ENCODE data around the gene MARCHF2. TPM values are rescaled to one million over a fixed set of nuclear protein-coding genes. Genes with fewer than 3 reads are reported as not detected.

MARCHF2 gene
- total and polyA plus RNA-seq, 2 donors (not counting 1 experiment from before 2014, with no cell fraction given), result 22.9 to 52.6 TPM

DNA sequence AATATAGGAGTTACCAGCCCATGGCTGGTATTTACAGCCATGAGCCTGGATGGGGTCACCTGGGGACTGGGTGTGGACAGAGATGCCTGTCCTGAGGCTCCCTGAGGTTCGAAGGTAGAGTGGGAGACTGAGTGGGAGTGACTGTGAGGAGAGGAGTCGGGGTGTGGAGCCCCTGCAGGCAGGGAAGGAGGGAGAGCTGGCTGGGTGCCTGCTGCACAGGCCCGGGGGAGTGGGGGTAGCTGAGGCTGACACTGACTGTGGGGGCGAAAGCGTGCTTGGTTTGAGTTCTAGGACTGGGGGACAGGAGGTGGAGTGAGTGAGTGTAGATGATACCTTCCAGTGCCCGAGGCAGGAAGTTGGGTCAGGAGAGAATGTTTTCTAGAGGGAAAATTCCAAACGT lies 15.8 kb upstream of the MARCHF2 start:
- no peak for DNase-seq
- Histone ChIP-seq H3K4me1 (ENCODE audit: control insufficient read depth in 2 of 2, insufficient read depth in 2 of 2, low read length in 2 of 2) (no peaks in the 10 kb centered on the region), H3K4me2 (replicated peaks; ENCODE audit: low read depth, low read length, poor library complexity, severe bottlenecking) (no peak overlapping the region), H3K27me3 (replicated peaks in 1 of 4; ENCODE audit: control extremely low read depth in 1 of 4, control insufficient read depth in 3 of 4, insufficient read depth in 4 of 4, low read length in 3 of 4) (no peaks in the 10 kb centered on the region), H3K27ac (ENCODE audit: low read length in 2 of 2) (no peak overlapping the region), H3K9ac (ENCODE audit: low read length) (no peak overlapping the region), H3K36me3 (replicated peaks in 1 of 2; ENCODE audit: control extremely low read depth in 1 of 2, control insufficient read depth in 1 of 2, extremely low read depth in 1 of 2, insufficient read depth in 2 of 2, low read length in 1 of 2) (peaks cover 0 to 16% of the 10 kb centered on the region in 2 experiments), H4K20me1 (ENCODE audit: control insufficient read depth, insufficient read depth, low read length, poor library complexity, severe bottlenecking) (peaks cover 85% of the 10 kb centered on the region), H2AFZ (ENCODE audit: insufficient read depth, low read depth, low read length, poor library complexity, severe bottlenecking) (no peak overlapping the region), H3K4me3 (ENCODE audit: control extremely low read depth in 1 of 5, extremely low read depth in 1 of 5, insufficient read depth in 1 of 5, low read depth in 2 of 5, low read length in 4 of 5) (no peak overlapping the region), H3K79me2 (ENCODE audit: control insufficient read depth, insufficient read depth, low read length) (peaks cover 63% of the 10 kb centered on the region), H3K9me3 (ENCODE audit: control extremely low read depth in 1 of 3, control insufficient read depth in 2 of 3, insufficient read depth in 1 of 3, low read length in 2 of 3) (no peaks in the 10 kb centered on the region)
- H3K27ac Mint-ChIP-seq, result peak overlapping the region; percentile 59
- no peaks in the 10 kb centered on the region for H3K27me3 Mint-ChIP-seq
- no peak overlapping the region for H3K4me3 Mint-ChIP-seq
- no peak for ATAC-seq (ENCODE audit: low read depth)
- POLR2A ChIA-PET, result no interaction called here
- CTCF ChIA-PET, result interaction anchor here (0.9 kb wide), 1 partner anchor 43 kb away, joined by 4 read pairs; no protein-coding TSS in a partner anchor
- WGBS (ENCODE audit: insufficient coverage), result 92% methylated on average over 7 of the region's 7 CpGs
- TF ChIP-seq, protein P1, sequence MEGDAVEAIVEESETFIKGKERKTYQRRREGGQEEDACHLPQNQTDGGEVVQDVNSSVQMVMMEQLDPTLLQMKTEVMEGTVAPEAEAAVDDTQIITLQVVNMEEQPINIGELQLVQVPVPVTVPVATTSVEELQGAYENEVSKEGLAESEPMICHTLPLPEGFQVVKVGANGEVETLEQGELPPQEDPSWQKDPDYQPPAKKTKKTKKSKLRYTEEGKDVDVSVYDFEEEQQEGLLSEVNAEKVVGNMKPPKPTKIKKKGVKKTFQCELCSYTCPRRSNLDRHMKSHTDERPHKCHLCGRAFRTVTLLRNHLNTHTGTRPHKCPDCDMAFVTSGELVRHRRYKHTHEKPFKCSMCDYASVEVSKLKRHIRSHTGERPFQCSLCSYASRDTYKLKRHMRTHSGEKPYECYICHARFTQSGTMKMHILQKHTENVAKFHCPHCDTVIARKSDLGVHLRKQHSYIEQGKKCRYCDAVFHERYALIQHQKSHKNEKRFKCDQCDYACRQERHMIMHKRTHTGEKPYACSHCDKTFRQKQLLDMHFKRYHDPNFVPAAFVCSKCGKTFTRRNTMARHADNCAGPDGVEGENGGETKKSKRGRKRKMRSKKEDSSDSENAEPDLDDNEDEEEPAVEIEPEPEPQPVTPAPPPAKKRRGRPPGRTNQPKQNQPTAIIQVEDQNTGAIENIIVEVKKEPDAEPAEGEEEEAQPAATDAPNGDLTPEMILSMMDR (IDR thresholded peaks at IDR 0.05), result no peak
- no peak for TF ChIP-seq EZH2 (IDR thresholded peaks at IDR 0.05; ENCODE audit: borderline replicate concordance, insufficient read depth, low read depth, low read length, poor library complexity, severe bottlenecking)
- H3K4me1 Mint-ChIP-seq, result peaks cover 20% of the 10 kb centered on the region
- intact Hi-C loops (cut with micrococcal nuclease), result loop anchor here (5.0 kb wide), 1 partner anchor 130 kb away; no protein-coding TSS in a partner anchor
- no peaks in the 10 kb centered on the region for H3K9me3 Mint-ChIP-seq (ENCODE audit: insufficient read depth)

DNA sequence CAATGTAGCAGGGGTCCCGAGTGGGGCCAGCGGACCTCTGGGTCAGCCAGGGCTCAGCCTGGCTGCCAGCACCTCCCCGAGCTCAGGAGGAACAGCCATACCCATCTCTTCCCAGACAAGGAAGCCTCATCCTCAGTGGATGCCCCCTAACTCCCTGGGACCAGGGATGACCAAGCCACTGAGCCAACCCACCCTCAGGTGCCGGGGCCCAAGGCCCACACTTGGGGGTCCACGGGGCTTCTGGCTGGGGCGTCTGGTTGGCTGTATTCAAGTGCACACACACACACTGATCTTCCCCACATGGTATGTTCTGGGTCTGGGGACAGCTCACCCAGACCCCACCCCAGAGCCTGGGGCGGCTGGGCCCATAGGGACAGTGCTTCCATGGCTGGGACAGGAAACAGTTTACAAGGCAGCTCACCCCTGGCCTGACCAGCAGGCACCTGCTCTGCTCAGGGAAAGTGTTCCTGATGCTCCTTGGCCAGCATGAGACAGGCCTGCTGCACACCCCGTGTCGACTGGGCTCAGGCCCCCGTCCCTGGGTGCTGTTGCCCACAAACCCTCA lies 15.3 kb upstream of the MARCHF2 start:
- Histone ChIP-seq H3K4me3 (ENCODE audit: control extremely low read depth in 1 of 5, extremely low read depth in 1 of 5, insufficient read depth in 1 of 5, low read depth in 2 of 5, low read length in 4 of 5) (no peak overlapping the region), H3K79me2 (ENCODE audit: control insufficient read depth, insufficient read depth, low read length) (peaks cover 58% of the 10 kb centered on the region), H3K9ac (ENCODE audit: low read length) (no peak overlapping the region), H3K36me3 (replicated peaks in 1 of 2; ENCODE audit: control extremely low read depth in 1 of 2, control insufficient read depth in 1 of 2, extremely low read depth in 1 of 2, insufficient read depth in 2 of 2, low read length in 1 of 2) (peaks cover 0 to 18% of the 10 kb centered on the region in 2 experiments), H3K27me3 (replicated peaks in 1 of 4; ENCODE audit: control extremely low read depth in 1 of 4, control insufficient read depth in 3 of 4, insufficient read depth in 4 of 4, low read length in 3 of 4) (no peaks in the 10 kb centered on the region), H3K9me3 (ENCODE audit: control extremely low read depth in 1 of 3, control insufficient read depth in 2 of 3, insufficient read depth in 1 of 3, low read length in 2 of 3) (no peaks in the 10 kb centered on the region), H4K20me1 (ENCODE audit: control insufficient read depth, insufficient read depth, low read length, poor library complexity, severe bottlenecking) (peaks cover 80% of the 10 kb centered on the region), H3K27ac (ENCODE audit: low read length in 2 of 2) (no peak overlapping the region), H2AFZ (ENCODE audit: insufficient read depth, low read depth, low read length, poor library complexity, severe bottlenecking) (no peak overlapping the region), H3K4me2 (replicated peaks; ENCODE audit: low read depth, low read length, poor library complexity, severe bottlenecking) (no peak overlapping the region), H3K4me1 (ENCODE audit: control insufficient read depth in 2 of 2, insufficient read depth in 2 of 2, low read length in 2 of 2) (no peaks in the 10 kb centered on the region)
- H3K27ac Mint-ChIP-seq, result no peak overlapping the region
- no peak for DNase-seq
- TF ChIP-seq, protein P1 (IDR thresholded peaks at IDR 0.05), result no peak
- TF ChIP-seq EZH2 (IDR thresholded peaks at IDR 0.05; ENCODE audit: borderline replicate concordance, insufficient read depth, low read depth, low read length, poor library complexity, severe bottlenecking), result no peak
- intact Hi-C loops (cut with micrococcal nuclease), result loop anchor here (5.0 kb wide), 1 partner anchor 131 kb away; no protein-coding TSS in a partner anchor
- no peaks in the 10 kb centered on the region for H3K9me3 Mint-ChIP-seq (ENCODE audit: insufficient read depth)
- ChIA-PET POLR2A (no interaction called here), CTCF (interaction anchor here (0.9 kb wide), 1 partner anchor 44 kb away, joined by 4 read pairs; no protein-coding TSS in a partner anchor)
- peaks cover 18% of the 10 kb centered on the region for H3K4me1 Mint-ChIP-seq
- no peak for ATAC-seq (ENCODE audit: low read depth)
- H3K4me3 Mint-ChIP-seq, result no peak overlapping the region
- H3K27me3 Mint-ChIP-seq, result no peaks in the 10 kb centered on the region
- 100% methylated on average over 8 of the region's 10 CpGs for WGBS (ENCODE audit: insufficient coverage)
